DOHH2 (cell line): ENCODE data around the gene KHNYN.
"Not testable (repeated sequence)": the region's sequence is repeated elsewhere in the genome, so short reads cannot be mapped to it uniquely, and the experiment has no call there.

Source experiments
- H3F3A ChIP-seq: fragments of 200-600 bp; sonication (generic), shearing (Covaris generic); 2 replicates; pipeline ENCODE4 v1.6.0; 2016; ENCODE audit warnings: antibody characterized with exemption, mild to moderate bottlenecking; ENCODE audit not compliant: control insufficient read depth, insufficient read depth
- H3K27ac ChIP-seq: fragments of 200-600 bp; sonication (generic); 2 replicates; pipeline ENCODE4 v1.5.1; 2014; ENCODE audit warnings: low read depth, mild to moderate bottlenecking, low read length, moderate library complexity
- H3K27me3 ChIP-seq: fragments of 200-600 bp; sonication (generic); 2 replicates; pipeline ENCODE4 v1.6.1; 2014; ENCODE audit warnings: mild to moderate bottlenecking, low read length, mixed read lengths; ENCODE audit not compliant: control insufficient read depth
- H3K36me3 ChIP-seq: fragments of 200-600 bp; sonication (generic); 2 replicates; pipeline ENCODE4 v1.6.1; 2014; ENCODE audit warnings: mild to moderate bottlenecking, low read length, moderate library complexity, mixed read lengths; ENCODE audit not compliant: control insufficient read depth
- H3K4me1 ChIP-seq: fragments of 200-600 bp; sonication (generic); 2 replicates; pipeline ENCODE4 v1.6.1; 2014; ENCODE audit warnings: mild to moderate bottlenecking, low read length, mixed read lengths; ENCODE audit not compliant: control insufficient read depth
- H3K4me2 ChIP-seq: fragments of 200-600 bp; sonication (generic); 2 replicates; pipeline ENCODE4 v1.6.0; 2014; ENCODE audit warnings: mild to moderate bottlenecking, low read length, moderate library complexity
- H3K4me3 ChIP-seq: fragments of 200-600 bp; sonication (generic); 2 replicates; pipeline ENCODE4 v1.5.1; 2014; ENCODE audit warnings: mild to moderate bottlenecking, low read length, mixed read lengths
- H3K79me2 ChIP-seq: fragments of 200-600 bp; sonication (generic); 2 replicates; pipeline ENCODE4 v1.6.1; 2014; ENCODE audit warnings: mild to moderate bottlenecking, low read length, mixed read lengths; ENCODE audit not compliant: control insufficient read depth
- H3K9me2 ChIP-seq: fragments of 200-600 bp; sonication (generic); replicated peaks from 2 replicates; pipeline ENCODE4 v1.6.1; 2014; ENCODE audit warnings: mild to moderate bottlenecking, low read length, mixed read lengths; ENCODE audit not compliant: control insufficient read depth
- H3K9me3 ChIP-seq: fragments of 200-600 bp; sonication (generic); 2 replicates; pipeline ENCODE4 v1.6.1; 2014; ENCODE audit warnings: antibody characterized with exemption, low read length, mixed read lengths; ENCODE audit not compliant: control insufficient read depth, insufficient read depth
- H4K20me1 ChIP-seq: fragments of 200-600 bp; sonication (generic); 2 replicates; pipeline ENCODE4 v1.6.0; 2014; ENCODE audit warnings: low read depth, mild to moderate bottlenecking, antibody characterized with exemption, low read length, moderate library complexity; ENCODE audit not compliant: control insufficient read depth, insufficient read depth
- EZH2phosphoT487 ChIP-seq: fragments of 200-600 bp; sonication (generic); IDR thresholded peaks from 2 replicates; pipeline ENCODE4 v1.6.1; 2017; ENCODE audit warnings: borderline replicate concordance, mild to moderate bottlenecking, antibody characterized with exemption, low read length, moderate library complexity, mixed read lengths
- TF ChIP-seq, protein P1 (sequence below): fragments of 200-600 bp; sonication (generic); IDR thresholded peaks from one replicate; pipeline ENCODE4 v1.5.1; 2014; ENCODE audit warnings: antibody characterized with exemption, mild to moderate bottlenecking, low read depth, low read length; ENCODE audit not compliant: poor library complexity, severe bottlenecking

Gene KHNYN

DNA sequence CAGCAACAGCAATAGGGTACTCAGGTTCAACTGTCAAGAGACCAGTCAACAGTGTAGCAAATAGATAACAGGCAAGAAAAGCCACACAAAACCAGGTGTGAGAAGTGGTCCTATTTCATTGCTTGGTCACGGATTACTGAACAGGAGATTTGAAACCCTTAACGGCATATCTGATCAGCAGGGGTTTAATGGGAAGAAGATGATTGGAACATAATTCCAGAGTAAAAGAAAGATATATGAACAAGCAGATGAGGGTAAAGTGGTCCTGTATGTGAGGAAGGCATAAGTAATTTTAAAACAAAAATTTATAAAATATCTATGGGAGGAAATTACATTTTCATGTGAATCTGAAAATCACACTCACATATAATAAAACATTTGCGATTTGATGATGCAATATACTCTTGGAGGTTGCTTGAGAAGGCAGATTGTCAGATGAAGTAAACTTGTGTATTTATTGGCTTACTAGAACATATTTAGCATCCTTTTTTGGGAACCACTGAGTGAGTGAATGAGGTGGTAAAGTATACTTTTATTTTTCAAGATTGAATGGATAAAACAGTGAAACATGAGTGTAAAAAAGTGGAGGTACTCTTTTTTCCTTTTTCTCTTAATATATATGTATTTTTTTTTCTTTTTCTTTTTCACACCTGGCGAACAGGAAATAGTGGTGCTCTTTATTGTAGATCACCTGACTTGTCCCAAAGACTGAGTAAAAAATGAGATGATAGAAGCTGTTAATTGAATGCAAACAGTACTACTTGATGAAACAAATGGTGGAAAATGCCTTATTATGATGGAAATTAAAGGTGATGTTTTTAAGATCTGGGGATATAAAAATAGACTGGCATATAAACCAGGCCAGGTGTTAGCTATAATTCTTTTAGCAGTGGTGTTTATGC is 34.4 kb downstream of the KHNYN start:
- Histone ChIP-seq H3K9me2 (no peaks in the 10 kb centered on the region), H4K20me1 (no peaks in the 10 kb centered on the region), H3K9me3 (no peaks in the 10 kb centered on the region), H3K79me2 (no peaks in the 10 kb centered on the region), H3K4me3 (no peak overlapping the region), H3K27me3 (no peaks in the 10 kb centered on the region), H3K4me2 (no peak overlapping the region), H3K4me1 (no peaks in the 10 kb centered on the region), H3K27ac (no peak overlapping the region), H3F3A (no peaks in the 10 kb centered on the region), H3K36me3 (no peaks in the 10 kb centered on the region)
- TF ChIP-seq, protein P1, sequence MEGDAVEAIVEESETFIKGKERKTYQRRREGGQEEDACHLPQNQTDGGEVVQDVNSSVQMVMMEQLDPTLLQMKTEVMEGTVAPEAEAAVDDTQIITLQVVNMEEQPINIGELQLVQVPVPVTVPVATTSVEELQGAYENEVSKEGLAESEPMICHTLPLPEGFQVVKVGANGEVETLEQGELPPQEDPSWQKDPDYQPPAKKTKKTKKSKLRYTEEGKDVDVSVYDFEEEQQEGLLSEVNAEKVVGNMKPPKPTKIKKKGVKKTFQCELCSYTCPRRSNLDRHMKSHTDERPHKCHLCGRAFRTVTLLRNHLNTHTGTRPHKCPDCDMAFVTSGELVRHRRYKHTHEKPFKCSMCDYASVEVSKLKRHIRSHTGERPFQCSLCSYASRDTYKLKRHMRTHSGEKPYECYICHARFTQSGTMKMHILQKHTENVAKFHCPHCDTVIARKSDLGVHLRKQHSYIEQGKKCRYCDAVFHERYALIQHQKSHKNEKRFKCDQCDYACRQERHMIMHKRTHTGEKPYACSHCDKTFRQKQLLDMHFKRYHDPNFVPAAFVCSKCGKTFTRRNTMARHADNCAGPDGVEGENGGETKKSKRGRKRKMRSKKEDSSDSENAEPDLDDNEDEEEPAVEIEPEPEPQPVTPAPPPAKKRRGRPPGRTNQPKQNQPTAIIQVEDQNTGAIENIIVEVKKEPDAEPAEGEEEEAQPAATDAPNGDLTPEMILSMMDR, result no peak
- TF ChIP-seq EZH2phosphoT487, result no peak

DNA sequence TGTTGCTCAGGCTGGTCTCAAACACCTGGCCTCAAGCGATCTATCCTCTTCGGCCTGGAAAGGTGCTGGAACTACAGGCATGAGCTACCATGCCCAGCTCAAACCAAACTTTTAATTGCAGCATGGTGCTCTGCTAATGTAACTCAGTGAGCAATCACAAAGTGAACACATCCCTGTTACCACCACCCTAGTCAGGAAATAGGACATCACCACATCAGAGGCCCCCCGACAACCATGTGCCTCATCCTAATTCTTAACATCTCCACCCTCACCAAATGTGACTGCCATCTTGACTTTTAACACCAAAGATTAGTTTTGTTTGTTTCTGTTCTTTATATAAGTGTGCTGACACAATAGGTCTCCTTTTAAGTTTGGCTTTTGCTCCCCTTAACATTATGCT is 35.6 kb downstream of the KHNYN start:
- TF ChIP-seq, protein P1, result no peak
- no peak for TF ChIP-seq EZH2phosphoT487
- no peak overlapping the region for H3K4me2 ChIP-seq

GRCh38 chr14:24465805-24466204 is 36.1 kb downstream of the KHNYN start:
- no peaks in the 10 kb centered on the region for H4K20me1 ChIP-seq
- TF ChIP-seq, protein P1, result no peak
- no peak for TF ChIP-seq EZH2phosphoT487
- no peaks in the 10 kb centered on the region for H3K79me2 ChIP-seq
- H3F3A ChIP-seq, result no peaks in the 10 kb centered on the region
- H3K9me3 ChIP-seq, result no peaks in the 10 kb centered on the region
- no peak overlapping the region for H3K27ac ChIP-seq
- H3K36me3 ChIP-seq, result no peaks in the 10 kb centered on the region
- H3K9me2 ChIP-seq, result no peaks in the 10 kb centered on the region
- H3K4me1 ChIP-seq, result no peaks in the 10 kb centered on the region
- H3K4me3 ChIP-seq, result no peak overlapping the region
- no peak overlapping the region for H3K4me2 ChIP-seq
- H3K27me3 ChIP-seq, result no peaks in the 10 kb centered on the region

More for the DNA sequence above, 35.6 kb downstream of the KHNYN start:
- Histone ChIP-seq H3F3A (no peaks in the 10 kb centered on the region), H3K4me3 (no peak overlapping the region), H3K27me3 (no peaks in the 10 kb centered on the region), H4K20me1 (no peaks in the 10 kb centered on the region), H3K9me2 (no peaks in the 10 kb centered on the region), H3K9me3 (no peaks in the 10 kb centered on the region), H3K36me3 (no peaks in the 10 kb centered on the region), H3K79me2 (no peaks in the 10 kb centered on the region), H3K4me1 (no peaks in the 10 kb centered on the region), H3K27ac (no peak overlapping the region)

DNA sequence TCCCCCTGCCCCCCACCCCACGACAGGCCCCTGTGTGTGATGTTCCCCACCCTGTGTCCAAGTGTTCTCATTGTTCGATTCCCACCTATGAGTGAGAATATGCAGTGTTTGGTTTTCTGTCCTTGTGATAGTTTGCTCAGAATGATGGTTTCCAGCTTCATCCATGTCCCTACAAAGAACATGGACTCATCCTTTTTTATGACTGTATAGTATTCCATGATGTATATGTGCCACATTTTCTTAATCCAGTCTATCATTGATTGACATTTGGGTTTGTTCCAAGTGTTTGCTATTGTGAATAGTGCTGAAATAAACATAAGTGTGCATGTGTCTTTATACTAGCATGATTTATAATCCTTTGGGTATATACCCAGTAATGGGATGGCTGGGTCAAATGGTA is 40.7 kb downstream of the KHNYN start:
- not testable (repeated sequence) for H3K36me3 ChIP-seq, H3K27me3 ChIP-seq, H3K9me2 ChIP-seq, H3K4me2 ChIP-seq, H3K9me3 ChIP-seq, H3K4me1 ChIP-seq, H4K20me1 ChIP-seq, H3K79me2 ChIP-seq, H3F3A ChIP-seq, H3K27ac ChIP-seq, H3K4me3 ChIP-seq
